NT2/D1 (cell line): Measurements from ENCODE around the gene STK16.
"Not testable (repeated sequence)": the region's sequence is repeated elsewhere in the genome, so short reads cannot be mapped to it uniquely, and the experiment has no call there.

Experiments
- SUZ12 ChIP-seq: IDR thresholded peaks from 2 replicates; pipeline ENCODE4 v1.6.1; 2011; ENCODE audit not compliant: insufficient read length, insufficient read depth; ENCODE audit errors: extremely low read depth
- ZNF274 ChIP-seq: IDR thresholded peaks from 2 replicates; pipeline ENCODE4 v1.6.1; 2011; ENCODE audit warnings: mild to moderate bottlenecking, low read depth, low read length

GRCh38 chr2:219201331-219201730 is 43.9 kb upstream of the STK16 start:
- TF ChIP-seq ZNF274, SUZ12: not testable (repeated sequence)
